NCI-H1092 treated with DMSO at 0.1 percent for 48 hours (cell line): ENCODE measurements around the gene RC3H1.

Source experiments
- DNase-seq: peaks from one replicate; lab custom pipeline; 2025; lab: John Stamatoyannopoulos, UW

The RC3H1 gene

GRCh38 chr1:173886746-173887611, 135.2 kb downstream of the RC3H1 start:
- no peak for DNase-seq

GRCh38 chr1:173884701-173885100, 137.5 kb downstream of the RC3H1 start:
- no peak for DNase-seq
